Activated naive CD8-positive, alpha-beta T cell treated with anti-CD3 and anti-CD28 coated beads, Interleukin-2, amount 50 U/mL, for 24 hours (primary cell): ENCODE results near the gene AKR7A3.
"Not testable (repeated sequence)": the region's sequence is repeated elsewhere in the genome, so short reads cannot be mapped to it uniquely, and the experiment has no call there.

Experiments used
- ATAC-seq: fragments of 150-1000 bp; cut with Tn5 transposase; one replicate; pipeline ENCODE4 v1.10.0; 2021
- DNase-seq: peaks from one replicate; pipeline ENCODE4 v3.0.0; 2021
- H3K27ac Mint-ChIP-seq: one replicate; pipeline ENCODE4 v1.8.0; 2021; ENCODE audit warnings: mild to moderate bottlenecking, mixed read lengths
- H3K27me3 Mint-ChIP-seq: one replicate; pipeline ENCODE4 v1.8.0; 2021; ENCODE audit warnings: mixed read lengths
- H3K36me3 Mint-ChIP-seq: one replicate; pipeline ENCODE4 v1.8.0; 2021; ENCODE audit warnings: low read depth, mixed read lengths
- H3K4me1 Mint-ChIP-seq: one replicate; pipeline ENCODE4 v1.8.0; 2021; ENCODE audit warnings: mixed read lengths
- H3K4me3 Mint-ChIP-seq: one replicate; pipeline ENCODE4 v1.8.0; 2021; ENCODE audit warnings: mild to moderate bottlenecking, moderate library complexity, mixed read lengths
- H3K9me3 Mint-ChIP-seq: one replicate; pipeline ENCODE4 v1.8.0; 2021; ENCODE audit warnings: mixed read lengths

Gene AKR7A3

DNA sequence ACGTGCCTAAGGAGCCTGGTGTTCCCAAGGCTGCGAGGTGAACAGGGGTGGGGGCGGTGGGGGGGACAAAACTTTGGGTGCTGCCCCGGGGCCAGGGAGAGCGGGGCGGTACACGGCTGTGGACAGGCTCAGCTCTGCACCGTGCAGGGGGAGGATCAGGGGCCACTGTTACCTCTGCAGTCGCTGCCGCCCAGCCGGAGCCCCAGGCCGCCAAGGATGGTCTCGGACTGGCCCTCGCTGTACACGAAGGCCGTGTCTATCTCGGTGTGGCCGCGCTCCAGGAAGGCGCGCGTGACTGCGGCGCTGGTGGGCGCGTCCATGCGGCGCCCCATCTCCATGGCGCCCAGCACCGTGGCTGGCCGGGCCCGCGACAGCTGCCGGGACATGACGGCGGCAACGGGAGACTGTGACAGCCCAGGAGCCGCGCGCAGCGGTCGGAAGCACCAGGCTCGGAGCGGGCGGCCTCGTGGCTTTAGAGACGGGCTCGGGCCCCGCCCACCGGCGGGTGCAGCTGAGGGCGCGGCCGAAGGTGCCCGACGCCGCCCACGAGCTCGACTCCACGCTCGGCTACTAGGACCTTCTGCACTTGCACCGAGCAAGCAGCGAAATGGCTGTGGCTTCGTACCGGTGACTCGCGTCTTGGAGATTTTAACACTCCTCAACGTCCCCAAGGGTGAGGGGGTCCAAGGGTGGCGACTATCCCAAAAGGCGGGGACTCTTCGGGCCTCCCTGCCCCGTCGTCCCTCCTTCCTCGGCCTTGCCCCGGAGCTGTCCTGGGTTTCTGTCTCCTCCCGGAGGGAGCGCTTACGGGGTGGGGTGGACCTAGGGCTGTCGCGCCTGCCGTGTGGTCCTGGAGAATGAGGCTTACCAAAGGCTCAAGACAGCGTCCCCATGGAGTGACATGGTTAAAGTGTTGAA is at the start of gene AKR7A3:
AKR7A3 (minus strand) TSS at position 447 of the 918 bp plus-strand sequence; CDS start at position 386, 61 bp downstream.
- DNase-seq (peak; percentile 74), ATAC-seq (peak; percentile 91)
- H3K36me3 Mint-ChIP-seq, H3K27ac Mint-ChIP-seq, H3K4me1 Mint-ChIP-seq, H3K9me3 Mint-ChIP-seq: not testable (repeated sequence)
- Mint-ChIP-seq H3K27me3 (peaks cover 11% of the 10 kb centered on the region), H3K4me3 (peak within 1 kb of the TSS; percentile 40)

DNA sequence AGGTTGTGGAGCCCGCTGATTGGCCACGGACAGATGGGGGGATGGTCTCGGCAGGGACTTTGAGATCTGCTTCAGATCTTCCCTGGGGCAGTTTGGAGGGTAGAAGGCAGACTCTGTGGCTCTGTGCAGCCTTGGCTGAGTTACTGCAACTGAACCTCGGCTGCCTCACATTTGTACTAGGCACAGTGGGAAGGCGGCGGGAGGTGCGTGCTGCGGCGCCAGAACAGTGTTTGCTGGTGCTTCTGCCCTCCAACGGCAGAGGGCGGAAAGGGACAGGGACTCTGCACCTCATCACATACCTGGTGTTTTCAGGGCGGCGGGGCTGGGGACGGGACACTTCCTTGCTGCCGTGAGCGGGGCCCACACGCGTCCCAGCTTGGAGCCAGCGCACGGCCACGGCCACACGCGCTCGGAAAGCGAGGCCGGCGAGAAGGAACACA is 49.8 kb upstream of the AKR7A3 start:
- no peak for ATAC-seq
- H3K4me1 Mint-ChIP-seq, result peaks cover 38% of the 10 kb centered on the region
- peak overlapping the region; percentile 60 for H3K27ac Mint-ChIP-seq
- no peaks in the 10 kb centered on the region for H3K9me3 Mint-ChIP-seq
- no peaks in the 10 kb centered on the region for H3K27me3 Mint-ChIP-seq
- no peak for DNase-seq
- H3K36me3 Mint-ChIP-seq, result peaks cover 11% of the 10 kb centered on the region
- no peak overlapping the region for H3K4me3 Mint-ChIP-seq

DNA sequence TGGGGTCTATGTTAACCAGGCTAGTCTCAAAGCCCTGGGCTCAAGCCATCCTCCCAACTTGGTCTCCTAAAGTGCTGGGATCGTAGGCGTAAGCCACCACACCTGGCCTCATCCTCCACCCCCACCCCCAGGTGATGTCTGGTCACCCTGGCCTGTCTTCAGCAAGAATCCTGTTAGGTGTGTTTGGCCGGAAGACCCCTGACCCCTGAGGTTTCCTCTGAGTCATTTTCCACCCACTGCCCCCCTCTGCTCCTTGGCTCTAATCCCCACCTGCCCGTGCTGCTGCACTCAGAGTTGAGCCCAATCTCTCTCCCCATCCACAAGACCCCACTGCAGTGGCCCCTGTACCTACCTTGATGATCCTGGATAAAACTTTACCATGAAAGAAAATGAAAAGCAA is 48.7 kb upstream of the AKR7A3 start:
- Mint-ChIP-seq H3K4me1 (peaks cover 38% of the 10 kb centered on the region), H3K27me3 (no peaks in the 10 kb centered on the region), H3K4me3 (no peak overlapping the region), H3K36me3 (peaks cover 8% of the 10 kb centered on the region), H3K27ac (peak overlapping the region; percentile 81), H3K9me3 (no peaks in the 10 kb centered on the region)
- DNase-seq, result no peak
- no peak for ATAC-seq

DNA sequence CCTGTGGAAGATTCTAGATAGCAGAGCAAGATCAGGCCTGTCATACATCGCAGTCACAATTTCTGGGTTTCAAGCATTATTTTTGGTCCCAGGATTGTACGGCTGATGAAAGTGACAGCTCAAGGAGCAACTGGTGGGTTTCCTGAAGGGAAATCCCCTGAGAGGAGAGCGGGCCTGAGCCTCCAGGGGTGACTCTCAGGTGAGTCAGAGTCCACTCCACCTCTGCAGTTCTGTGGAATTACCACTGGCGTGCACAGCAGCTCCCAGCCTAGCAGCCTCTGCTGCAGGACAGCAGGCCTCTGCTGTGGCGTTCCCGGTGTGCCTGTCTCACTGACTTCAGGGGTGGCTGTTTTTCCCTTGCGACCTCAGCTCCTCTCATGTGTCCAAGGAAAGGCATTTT is 48.0 kb upstream of the AKR7A3 start:
- peak; percentile 95 for ATAC-seq
- Mint-ChIP-seq H3K27ac (peak overlapping the region; percentile 81), H3K27me3 (no peaks in the 10 kb centered on the region), H3K36me3 (peaks cover 5% of the 10 kb centered on the region), H3K9me3 (no peaks in the 10 kb centered on the region), H3K4me3 (peak overlapping the region; percentile 7), H3K4me1 (peaks cover 36% of the 10 kb centered on the region)
- DNase-seq, result peak; percentile 57

DNA sequence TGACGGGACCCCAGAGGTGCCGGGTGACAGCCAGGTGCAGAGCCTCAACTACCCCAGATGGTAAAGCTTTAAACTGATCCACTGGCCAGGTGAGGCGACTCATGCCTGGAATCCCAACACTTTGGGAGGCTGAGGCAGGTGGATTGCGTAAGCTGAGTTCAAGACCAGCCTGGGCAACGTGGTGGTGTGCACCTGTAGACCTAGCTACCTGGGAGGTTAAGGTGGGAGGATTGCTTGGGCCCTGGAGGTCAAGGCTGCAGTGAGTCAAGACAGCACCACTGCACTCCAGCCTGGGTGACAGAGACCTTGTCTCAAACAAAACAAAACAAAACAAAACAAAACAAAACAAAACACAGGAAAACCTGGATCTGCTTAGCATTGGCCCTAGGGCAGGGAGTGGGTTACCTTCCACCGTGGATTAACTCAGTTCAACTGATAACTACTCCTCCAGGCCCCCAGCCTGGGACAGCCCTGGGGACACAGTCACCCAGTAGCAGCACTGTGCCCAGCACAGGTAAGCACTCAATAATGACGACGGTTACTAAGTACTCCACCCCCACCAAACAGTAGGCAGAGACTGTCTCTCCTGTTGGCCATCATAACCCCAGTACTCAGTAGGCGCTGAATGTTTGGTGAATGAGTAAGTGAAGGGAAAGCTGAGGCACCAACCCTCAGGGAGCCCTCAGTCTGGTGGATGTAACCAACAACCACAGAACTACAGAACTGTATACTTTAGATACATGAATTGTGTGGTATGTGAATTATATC is 45.2 kb upstream of the AKR7A3 start:
- Mint-ChIP-seq H3K4me1 (peaks cover 33% of the 10 kb centered on the region), H3K9me3 (no peaks in the 10 kb centered on the region), H3K4me3 (no peak overlapping the region), H3K36me3 (no peaks in the 10 kb centered on the region), H3K27me3 (no peaks in the 10 kb centered on the region), H3K27ac (no peak overlapping the region)
- ATAC-seq (peak; percentile 9), DNase-seq (no peak)

DNA sequence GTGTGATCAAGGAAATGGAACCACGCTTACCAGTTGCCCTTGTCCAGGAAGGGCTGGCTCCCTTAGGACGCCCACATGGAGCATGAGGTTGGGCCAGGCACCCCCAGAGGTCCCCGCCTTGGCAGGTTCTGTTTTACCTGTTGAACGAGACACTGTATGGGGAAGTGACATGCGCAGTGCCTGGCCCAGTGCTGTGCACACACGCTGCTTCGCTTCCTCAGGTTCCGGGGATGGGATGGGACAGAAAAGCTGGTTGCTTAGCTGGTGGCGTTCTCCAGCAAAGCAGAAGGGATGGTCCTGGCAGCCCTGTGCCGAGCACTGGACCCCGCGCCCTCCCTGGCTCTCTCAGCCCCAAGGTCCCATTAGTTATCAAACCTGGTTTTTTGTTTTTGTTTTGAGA is 44.3 kb upstream of the AKR7A3 start:
- Mint-ChIP-seq H3K27ac (no peak overlapping the region), H3K27me3 (no peaks in the 10 kb centered on the region), H3K36me3 (no peaks in the 10 kb centered on the region), H3K4me1 (peaks cover 29% of the 10 kb centered on the region), H3K4me3 (no peak overlapping the region), H3K9me3 (no peaks in the 10 kb centered on the region)
- ATAC-seq, result no peak
- no peak for DNase-seq

DNA sequence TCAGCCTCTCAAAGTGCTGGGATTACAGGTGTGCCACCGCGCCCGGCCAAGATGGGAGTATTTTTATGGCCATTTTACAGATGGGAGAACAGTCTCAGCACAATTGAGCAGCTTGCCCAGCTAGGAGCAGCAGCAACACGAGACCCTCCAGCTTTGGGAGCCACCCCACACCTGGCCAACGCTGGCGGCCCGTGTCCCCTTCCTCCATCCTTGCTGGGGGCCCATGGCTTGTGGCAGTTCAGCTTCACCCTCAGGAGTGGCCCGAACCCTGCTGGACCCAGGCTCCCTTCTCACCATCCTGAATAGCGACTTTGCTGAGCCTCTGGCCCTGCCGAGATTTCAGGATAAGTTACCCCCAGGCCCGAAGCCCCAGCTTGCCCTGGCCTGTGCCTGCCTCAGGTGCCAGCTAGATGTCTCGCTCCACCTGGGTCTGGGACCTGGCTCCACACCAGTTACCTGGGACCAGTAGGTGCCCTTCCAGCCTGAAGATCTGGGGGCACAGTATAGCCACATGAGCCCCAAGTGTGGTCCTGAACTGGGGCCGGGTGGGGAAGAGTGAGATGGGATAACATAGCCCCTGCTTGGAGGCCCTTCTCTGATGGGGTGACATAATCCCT is 42.8 kb upstream of the AKR7A3 start:
- Mint-ChIP-seq H3K9me3 (no peaks in the 10 kb centered on the region), H3K36me3 (no peaks in the 10 kb centered on the region), H3K4me1 (peaks cover 14% of the 10 kb centered on the region), H3K27ac (no peak overlapping the region), H3K4me3 (no peak overlapping the region), H3K27me3 (no peaks in the 10 kb centered on the region)
- ATAC-seq, result no peak
- DNase-seq, result no peak

DNA sequence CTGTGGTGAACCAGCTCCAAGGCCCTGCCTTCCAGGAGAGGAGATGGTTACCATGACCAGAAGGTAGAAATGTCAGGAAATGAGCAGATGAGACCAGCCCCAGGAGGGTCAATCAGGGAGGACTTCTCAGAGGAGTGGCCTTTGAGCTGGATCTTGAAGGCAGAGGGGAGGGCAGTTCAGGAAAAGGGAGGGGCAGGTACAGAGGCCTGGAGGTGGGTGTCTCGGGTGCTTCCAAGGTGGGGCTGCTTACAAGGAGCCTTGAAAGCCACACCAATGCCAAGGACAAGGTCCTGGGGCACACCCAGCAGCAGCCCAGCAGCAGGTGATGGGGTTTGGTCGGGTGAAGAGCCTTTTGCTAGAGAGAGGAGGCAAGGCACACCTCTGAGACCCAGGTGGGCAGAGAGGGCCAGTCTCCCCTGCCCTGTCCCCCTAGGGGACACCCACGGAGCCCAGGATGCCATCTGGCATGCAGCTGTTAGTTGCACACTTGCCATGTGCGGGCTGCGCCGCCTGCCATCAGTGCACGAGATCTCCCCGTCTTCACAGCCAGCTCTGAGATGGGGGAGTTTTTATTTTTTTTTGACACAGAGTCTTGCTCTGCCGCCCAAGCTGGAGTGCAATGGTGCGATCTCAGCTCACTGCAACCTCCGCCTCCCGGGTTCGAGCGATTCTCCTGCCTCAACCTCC is 42.0 kb upstream of the AKR7A3 start:
- Mint-ChIP-seq H3K4me1 (peaks cover 6% of the 10 kb centered on the region), H3K27ac (no peak overlapping the region), H3K4me3 (no peak overlapping the region), H3K27me3 (no peaks in the 10 kb centered on the region), H3K9me3 (no peaks in the 10 kb centered on the region), H3K36me3 (no peaks in the 10 kb centered on the region)
- ATAC-seq (no peak), DNase-seq (no peak)

DNA sequence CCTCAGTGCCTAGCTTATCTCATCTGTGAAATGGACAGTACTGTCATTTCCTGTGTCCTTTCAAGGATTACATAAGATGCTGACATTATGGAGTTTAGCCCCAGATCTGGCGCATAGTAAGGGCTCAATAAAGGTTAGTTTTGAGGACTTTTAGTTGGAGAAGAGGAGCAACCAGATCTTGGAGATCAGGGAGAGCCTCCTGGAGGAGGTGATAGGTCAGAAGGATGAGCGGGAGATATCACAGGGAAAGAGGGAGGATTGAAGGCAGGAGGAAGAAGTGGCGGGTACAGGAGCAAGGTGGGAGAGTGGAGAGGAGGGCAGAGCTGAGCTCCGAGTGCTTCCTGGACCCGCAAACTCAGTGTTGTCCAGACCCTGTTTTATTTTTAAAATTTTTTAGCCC is 41.0 kb upstream of the AKR7A3 start:
- DNase-seq (no peak), ATAC-seq (no peak)
- Mint-ChIP-seq H3K4me3 (no peak overlapping the region), H3K9me3 (no peaks in the 10 kb centered on the region), H3K27ac (no peak overlapping the region), H3K36me3 (no peaks in the 10 kb centered on the region), H3K4me1 (peaks cover 4% of the 10 kb centered on the region), H3K27me3 (no peaks in the 10 kb centered on the region)

DNA sequence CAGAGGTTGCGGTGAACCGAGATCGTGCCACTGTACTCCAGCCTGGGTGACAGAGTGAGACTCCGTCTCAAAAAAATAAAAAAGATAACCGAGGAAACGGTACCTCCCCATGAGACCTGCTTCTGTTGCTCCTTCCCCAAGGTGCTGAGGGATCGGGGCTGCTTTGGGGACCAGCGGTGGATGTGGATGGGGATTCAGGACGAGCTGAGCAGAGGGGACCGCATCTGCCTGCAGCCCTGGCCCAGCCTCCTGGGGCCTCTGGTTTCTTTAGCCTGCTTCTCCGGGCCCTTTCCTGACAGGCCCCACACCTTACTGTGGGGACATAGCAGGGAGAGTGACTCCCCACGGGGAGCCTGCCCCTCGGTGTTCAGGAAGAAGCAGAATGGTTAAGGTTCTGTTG is 40.6 kb upstream of the AKR7A3 start:
- Mint-ChIP-seq H3K36me3 (peaks cover 1% of the 10 kb centered on the region), H3K27ac (no peak overlapping the region), H3K4me3 (no peak overlapping the region), H3K4me1 (peaks cover 4% of the 10 kb centered on the region), H3K27me3 (no peaks in the 10 kb centered on the region), H3K9me3 (no peaks in the 10 kb centered on the region)
- ATAC-seq, result no peak
- no peak for DNase-seq

DNA sequence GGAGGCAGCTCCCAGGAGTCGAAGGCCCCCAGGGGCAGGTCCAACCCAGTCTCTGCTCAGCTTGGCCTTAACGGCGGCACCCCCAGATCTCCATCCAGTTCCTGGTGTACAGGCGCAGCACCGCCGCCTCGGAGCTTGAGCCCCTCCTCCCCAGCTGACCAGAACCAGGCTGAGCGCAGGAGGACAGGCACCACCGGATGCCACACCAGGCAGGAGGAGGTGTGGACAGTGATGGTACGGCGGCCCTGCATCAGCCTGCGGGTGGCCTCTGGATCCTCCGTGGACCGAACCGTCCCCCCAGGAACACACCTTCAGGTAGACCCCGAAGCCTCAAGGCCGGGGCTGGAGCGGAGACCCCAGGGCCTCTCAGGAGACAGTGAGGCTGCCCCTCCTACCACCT is 39.9 kb upstream of the AKR7A3 start:
- Mint-ChIP-seq H3K9me3 (no peaks in the 10 kb centered on the region), H3K4me3 (no peak overlapping the region), H3K27ac (no peak overlapping the region), H3K36me3 (peaks cover 1% of the 10 kb centered on the region), H3K27me3 (no peaks in the 10 kb centered on the region), H3K4me1 (no peaks in the 10 kb centered on the region)
- no peak for ATAC-seq
- DNase-seq, result no peak

DNA sequence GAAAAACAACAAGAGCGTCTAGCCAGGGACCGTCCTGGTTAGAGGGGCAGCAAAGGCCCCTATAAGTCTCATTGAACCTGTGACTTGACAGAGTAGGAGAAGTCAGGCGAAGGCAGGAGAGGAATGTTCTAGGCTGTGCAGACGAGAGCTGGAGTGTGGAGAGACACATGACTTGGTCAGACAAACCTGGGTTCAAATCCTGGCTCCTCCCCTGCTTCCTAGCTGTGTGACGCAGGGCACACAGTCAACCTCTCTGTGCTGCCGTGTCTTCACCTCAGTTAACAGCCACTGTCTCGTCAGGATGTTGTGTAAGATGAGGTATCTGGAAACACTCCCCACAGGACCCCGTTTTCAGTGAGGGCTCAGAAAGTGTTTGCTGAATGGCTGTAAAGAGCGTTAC is 39.2 kb upstream of the AKR7A3 start:
- H3K9me3 Mint-ChIP-seq, result no peaks in the 10 kb centered on the region
- H3K36me3 Mint-ChIP-seq, result peaks cover 1% of the 10 kb centered on the region
- ATAC-seq, result no peak
- no peak for DNase-seq
- H3K4me1 Mint-ChIP-seq, result no peaks in the 10 kb centered on the region
- H3K27ac Mint-ChIP-seq, result no peak overlapping the region
- H3K4me3 Mint-ChIP-seq, result no peak overlapping the region
- H3K27me3 Mint-ChIP-seq, result no peaks in the 10 kb centered on the region

DNA sequence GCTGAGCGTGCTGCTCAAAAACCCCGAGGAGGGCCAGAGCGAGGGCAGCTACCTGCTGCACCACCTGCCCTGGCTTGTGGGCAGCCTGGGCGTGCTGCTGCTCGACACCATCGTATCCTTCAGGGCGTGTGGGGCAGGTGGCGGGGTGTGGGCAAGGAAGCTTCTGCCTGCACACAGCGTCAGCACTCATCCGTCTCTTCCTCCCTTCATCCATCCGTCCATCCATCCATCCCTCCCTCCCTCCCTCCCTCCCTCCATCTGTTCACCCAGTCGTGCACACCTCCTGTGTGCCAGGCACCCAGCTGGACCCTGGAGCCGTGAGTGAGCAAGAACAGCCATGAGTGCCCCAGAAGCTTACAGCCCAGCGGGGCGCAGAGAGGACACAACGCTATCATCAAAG is 38.7 kb upstream of the AKR7A3 start:
- H3K9me3 Mint-ChIP-seq, result no peaks in the 10 kb centered on the region
- H3K36me3 Mint-ChIP-seq, result peaks cover 1% of the 10 kb centered on the region
- DNase-seq (no peak), ATAC-seq (no peak)
- H3K4me1 Mint-ChIP-seq, result no peaks in the 10 kb centered on the region
- no peaks in the 10 kb centered on the region for H3K27me3 Mint-ChIP-seq
- no peak overlapping the region for H3K4me3 Mint-ChIP-seq
- H3K27ac Mint-ChIP-seq, result no peak overlapping the region

DNA sequence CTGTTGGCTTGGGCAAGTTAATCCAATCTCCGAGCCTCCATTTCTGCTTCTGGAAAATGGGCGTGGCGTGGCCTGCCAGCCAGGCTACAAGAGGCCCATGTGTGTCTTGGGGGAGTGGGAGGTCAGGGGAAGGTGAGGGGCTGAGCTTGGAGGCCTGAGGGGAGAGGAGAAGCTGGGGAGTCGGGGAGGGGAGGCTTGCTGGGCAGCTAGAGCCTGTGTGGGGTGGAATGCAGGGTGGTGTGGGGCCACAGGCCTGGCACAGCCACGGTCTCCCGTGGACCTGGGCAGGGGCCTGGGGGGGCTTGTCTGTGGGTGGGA is 38.1 kb upstream of the AKR7A3 start:
- no peak overlapping the region for H3K4me3 Mint-ChIP-seq
- no peaks in the 10 kb centered on the region for H3K9me3 Mint-ChIP-seq
- ATAC-seq (no peak), DNase-seq (no peak)
- peaks cover 1% of the 10 kb centered on the region for H3K36me3 Mint-ChIP-seq
- H3K27me3 Mint-ChIP-seq, result no peaks in the 10 kb centered on the region
- H3K4me1 Mint-ChIP-seq, result no peaks in the 10 kb centered on the region
- no peak overlapping the region for H3K27ac Mint-ChIP-seq
